Astrocyte of the cerebellum (primary cell): Measurements from ENCODE around the gene CDIPT.
"Not testable (repeated sequence)": the region's sequence is repeated elsewhere in the genome, so short reads cannot be mapped to it uniquely, and the experiment has no call there.

Source experiments
- DNase-seq: peaks from one replicate; pipeline ENCODE4 v3.0.0-alpha.2; 2011; ENCODE audit warnings: low read depth
- H3K4me3 ChIP-seq: 2 replicates; pipeline ENCODE4 v1.5.1; 2011; ENCODE audit warnings: mild to moderate bottlenecking, low read depth, low read length, moderate library complexity
- CTCF ChIP-seq: IDR thresholded peaks from 2 replicates; pipeline ENCODE4 v1.5.1; 2012; ENCODE audit warnings: low read length, low read depth, moderate library complexity, mild to moderate bottlenecking; ENCODE audit errors: missing control alignments
- in situ Hi-C: cut with HindIII; loops from 2 replicates; pipeline ENCODE4 v1.10.0; 2017; ENCODE audit warnings: low sequenced_read_pairs

CDIPT gene

DNA sequence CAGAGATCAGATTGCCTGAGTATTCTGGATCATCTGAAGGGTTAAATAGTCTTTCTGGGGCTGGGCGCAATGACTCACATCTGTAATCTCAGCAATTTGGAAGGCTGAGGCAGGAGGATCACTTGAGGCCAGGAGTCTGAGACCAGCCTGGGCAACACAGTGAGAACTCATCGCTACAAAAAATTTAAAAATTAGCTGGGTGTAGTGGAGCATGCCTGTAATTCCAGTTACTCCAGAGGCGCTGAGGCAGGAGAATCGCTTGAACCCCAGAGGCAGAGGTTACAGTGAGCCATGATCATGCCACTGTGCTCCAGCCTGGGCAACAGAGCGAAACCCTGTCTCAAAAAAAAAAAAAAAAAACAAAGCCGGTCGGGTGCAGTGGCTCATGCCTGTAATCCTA lies 27.1 kb downstream of the CDIPT start:
- TF ChIP-seq CTCF: no peak
- no peak overlapping the region for H3K4me3 ChIP-seq
- in situ Hi-C loops: no loop called here
- no peak for DNase-seq

- H3K4me3 ChIP-seq: no peak overlapping the region
- TF ChIP-seq CTCF: no peak
- no peak for DNase-seq
- in situ Hi-C loops: no loop called here
Observed at GRCh38 chr16:29834079-29834478, 28.9 kb downstream of the CDIPT start.

- in situ Hi-C loops, DNase-seq, H3K4me3 ChIP-seq: not testable (repeated sequence)
Observed at GRCh38 chr16:29833219-29833618, 29.8 kb downstream of the CDIPT start.

- DNase-seq: no peak
- TF ChIP-seq CTCF: no peak
- no peak overlapping the region for H3K4me3 ChIP-seq
- in situ Hi-C loops: no loop called here
Observed at GRCh38 chr16:29831490-29831889, 31.5 kb downstream of the CDIPT start.

GRCh38 chr16:29830774-29831173 lies 32.3 kb downstream of the CDIPT start:
- in situ Hi-C loops: no loop called here
- no peak overlapping the region for H3K4me3 ChIP-seq

DNA sequence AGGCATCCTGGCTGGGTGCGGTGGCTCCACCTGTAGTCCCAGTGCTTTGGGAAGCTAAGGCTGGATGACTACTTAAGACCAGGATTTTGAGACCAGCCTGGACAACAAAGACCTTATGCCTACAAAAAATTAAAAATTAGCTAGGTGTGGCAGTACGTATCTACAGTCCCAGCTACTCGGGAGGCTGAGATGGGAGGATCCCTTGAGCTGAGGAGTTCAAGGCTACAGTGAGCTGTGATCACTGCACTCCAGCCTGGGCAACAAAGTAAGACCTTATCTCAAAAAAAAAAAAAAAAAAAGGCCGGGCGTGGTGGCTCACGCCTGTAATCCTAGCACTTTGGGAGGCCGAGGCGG lies 36.7 kb downstream of the CDIPT start:
- no peak overlapping the region for H3K4me3 ChIP-seq
- DNase-seq: no peak
- no peak for TF ChIP-seq CTCF
- in situ Hi-C loops: no loop called here

More at GRCh38 chr16:29830774-29831173, 32.3 kb downstream of the CDIPT start:
- DNase-seq: no peak
- TF ChIP-seq CTCF: no peak

- in situ Hi-C loops: no loop called here
- peak; percentile 61 for DNase-seq
- H3K4me3 ChIP-seq: peak overlapping the region; percentile 18
- no peak for TF ChIP-seq CTCF
Observed at GRCh38 chr16:29825145-29826044, 37.6 kb downstream of the CDIPT start.
